Measurements from ENCODE around the gene INTS3.

GRCh38 chr1:153795330-153795837 is 67.5 kb downstream of the INTS3 start:
- TF ChIP-seq CTCF (IDR thresholded peaks at IDR 0.05): no peak
- no peak for TF ChIP-seq POLR2A (IDR thresholded peaks at IDR 0.05)
